Epithelial cell of proximal tubule (primary cell): ENCODE data around the gene RAB40C. TPM values are rescaled to one million over a fixed set of nuclear protein-coding genes. Genes with fewer than 3 reads are reported as not detected.

Experiments used
- DNase-seq: peaks from one replicate; pipeline ENCODE4 v3.0.0-alpha.2; 2011; ENCODE audit warnings: low read depth
- H3K4me3 ChIP-seq: 2 replicates; pipeline ENCODE4 v1.5.1; 2011; ENCODE audit warnings: low read depth, mild to moderate bottlenecking, low read length
- CTCF ChIP-seq: conservative IDR thresholded peaks from 2 replicates; pipeline ENCODE4 v1.5.1; 2012; ENCODE audit warnings: low read depth, mild to moderate bottlenecking, low read length
- total RNA-seq: library from RNA; depleted of rRNA; stranded (reverse); fragments of >200 nt; gene quantifications from 2 replicates; pipeline ENCODE4 v1.2.3, GENCODE V29; 2015

The RAB40C gene
- total RNA-seq, 1 donor from 2014 or later = 9.9 TPM

GRCh38 chr16:578232-578869 lies 11.5 kb upstream of the RAB40C start:
- TF ChIP-seq CTCF = no peak

GRCh38 chr16:578870-579405 lies 10.9 kb upstream of the RAB40C start:
- TF ChIP-seq CTCF = peak; percentile 78
- no peak for DNase-seq
- no peak overlapping the region for H3K4me3 ChIP-seq

More at GRCh38 chr16:578232-578869, 11.5 kb upstream of the RAB40C start:
- no peak for DNase-seq
- no peak overlapping the region for H3K4me3 ChIP-seq

- no peak for DNase-seq
- no peak for TF ChIP-seq CTCF
- H3K4me3 ChIP-seq = no peak overlapping the region
Observed at GRCh38 chr16:580141-580945, 9.5 kb upstream of the RAB40C start.

GRCh38 chr16:580946-581498 lies 8.8 kb upstream of the RAB40C start:
- H3K4me3 ChIP-seq = no peak overlapping the region
- DNase-seq = no peak
- no peak for TF ChIP-seq CTCF

GRCh38 chr16:582218-582613 lies 7.7 kb upstream of the RAB40C start:
- TF ChIP-seq CTCF = no peak
- DNase-seq = no peak

GRCh38 chr16:582614-583331 lies 7.1 kb upstream of the RAB40C start:
- H3K4me3 ChIP-seq = no peak overlapping the region
- DNase-seq = no peak
- no peak for TF ChIP-seq CTCF

More at GRCh38 chr16:582218-582613, 7.7 kb upstream of the RAB40C start:
- H3K4me3 ChIP-seq = no peak overlapping the region
